Suprapubic skin (tissue), 4 donors: ENCODE data around the gene IQCE. TPM values are rescaled to one million over a fixed set of nuclear protein-coding genes. Genes with fewer than 3 reads are reported as not detected.

Source experiments
- DNase-seq, 2 donors: peaks; one replicate each; pipeline ENCODE4 v3.0.0-alpha.2; 2019; ENCODE audit warnings: low spot score in 2 of 2
- H3K27ac ChIP-seq: fragments of 200-600 bp; sonication (generic); one replicate; pipeline ENCODE4 v1.5.1; 2019
- H3K27me3 ChIP-seq: fragments of 200-600 bp; sonication (generic); one replicate; pipeline ENCODE4 v1.5.1; 2019
- H3K36me3 ChIP-seq: fragments of 200-600 bp; sonication (generic); one replicate; pipeline ENCODE4 v1.5.1; 2019
- H3K4me1 ChIP-seq: fragments of 200-600 bp; sonication (generic); one replicate; pipeline ENCODE4 v1.5.1; 2019
- H3K4me3 ChIP-seq: fragments of 200-600 bp; sonication (generic); one replicate; pipeline ENCODE4 v1.5.1; 2019; ENCODE audit warnings: mild to moderate bottlenecking
- H3K9me3 ChIP-seq: fragments of 200-600 bp; sonication (generic); one replicate; pipeline ENCODE4 v1.5.1; 2019
- CTCF ChIP-seq, 2 donors: fragments of 200-600 bp in 1 of 2; fragments of 450-650 bp in 1 of 2; sonication (generic) in 1 of 2; IDR thresholded peaks; one replicate each; pipeline ENCODE4 v1.5.1; 2016 to 2019; ENCODE audit warnings: antibody characterized with exemption in 2 of 2, mild to moderate bottlenecking in 1 of 2, moderate library complexity in 1 of 2
- EP300 ChIP-seq: sonication (generic); formaldehyde crosslinking; IDR thresholded peaks from one replicate; pipeline ENCODE4 v1.6.1; 2017; ENCODE audit warnings: antibody characterized with exemption
- POLR2A ChIP-seq, 2 donors: fragments of 450-650 bp; IDR thresholded peaks; one replicate each; pipeline ENCODE4 v1.6.1; 2017; ENCODE audit warnings: antibody characterized with exemption in 2 of 2, mild to moderate bottlenecking in 2 of 2, moderate library complexity in 2 of 2
- POLR2AphosphoS5 ChIP-seq, 3 donors: sonication (generic); formaldehyde crosslinking; IDR thresholded peaks; one replicate each; pipeline ENCODE4 v1.6.1; 2017; ENCODE audit warnings: antibody characterized with exemption in 3 of 3
- WGBS: methylation state at CpG from one replicate; pipeline ENCODE4 v1.1.5; 2018; 5-methylcytosine and 5-hydroxymethylcytosine counted together
- total RNA-seq, 4 donors: library from RNA; depleted of rRNA; stranded (reverse); fragments of >200 nt; gene quantifications; one replicate each; pipeline ENCODE4 v1.1.0, GENCODE V29; 2016

The IQCE gene
- total RNA-seq, 4 donors from 2014 or later = 10.1 to 18.8 (median 15.7) TPM

DNA sequence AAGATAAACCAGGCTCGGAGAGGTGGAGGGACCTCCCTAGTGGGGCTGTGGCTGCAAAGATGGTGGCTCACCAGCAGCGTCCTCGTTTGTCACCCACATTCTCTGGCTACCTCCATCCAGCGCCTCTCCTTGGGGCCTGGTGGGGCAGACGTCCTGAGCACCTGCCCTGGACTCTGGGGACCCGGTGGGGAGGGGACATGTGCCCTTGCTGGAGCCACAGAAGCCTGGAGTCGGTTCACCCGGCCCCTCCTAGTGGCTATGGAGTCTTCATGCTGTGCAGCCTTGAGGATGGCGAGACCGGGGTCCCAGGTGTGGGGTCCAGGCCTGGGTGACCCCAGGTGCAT, 87.5 kb downstream of the IQCE start:
- no peak for DNase-seq
- no peak overlapping the region for H3K27ac ChIP-seq
- H3K4me3 ChIP-seq = no peak overlapping the region
- H3K27me3 ChIP-seq = no peaks in the 10 kb centered on the region
- TF ChIP-seq CTCF (IDR thresholded peaks at IDR 0.05) (no peak), POLR2A (IDR thresholded peaks at IDR 0.05) (no peak), EP300 (no peak), POLR2AphosphoS5 (IDR thresholded peaks at IDR 0.05) (no peak)
- H3K9me3 ChIP-seq = no peaks in the 10 kb centered on the region
- H3K4me1 ChIP-seq = peaks cover 26% of the 10 kb centered on the region
- H3K36me3 ChIP-seq = peaks cover 31% of the 10 kb centered on the region
- WGBS = no CpG with 5 or more reads among the region's 10 CpGs

DNA sequence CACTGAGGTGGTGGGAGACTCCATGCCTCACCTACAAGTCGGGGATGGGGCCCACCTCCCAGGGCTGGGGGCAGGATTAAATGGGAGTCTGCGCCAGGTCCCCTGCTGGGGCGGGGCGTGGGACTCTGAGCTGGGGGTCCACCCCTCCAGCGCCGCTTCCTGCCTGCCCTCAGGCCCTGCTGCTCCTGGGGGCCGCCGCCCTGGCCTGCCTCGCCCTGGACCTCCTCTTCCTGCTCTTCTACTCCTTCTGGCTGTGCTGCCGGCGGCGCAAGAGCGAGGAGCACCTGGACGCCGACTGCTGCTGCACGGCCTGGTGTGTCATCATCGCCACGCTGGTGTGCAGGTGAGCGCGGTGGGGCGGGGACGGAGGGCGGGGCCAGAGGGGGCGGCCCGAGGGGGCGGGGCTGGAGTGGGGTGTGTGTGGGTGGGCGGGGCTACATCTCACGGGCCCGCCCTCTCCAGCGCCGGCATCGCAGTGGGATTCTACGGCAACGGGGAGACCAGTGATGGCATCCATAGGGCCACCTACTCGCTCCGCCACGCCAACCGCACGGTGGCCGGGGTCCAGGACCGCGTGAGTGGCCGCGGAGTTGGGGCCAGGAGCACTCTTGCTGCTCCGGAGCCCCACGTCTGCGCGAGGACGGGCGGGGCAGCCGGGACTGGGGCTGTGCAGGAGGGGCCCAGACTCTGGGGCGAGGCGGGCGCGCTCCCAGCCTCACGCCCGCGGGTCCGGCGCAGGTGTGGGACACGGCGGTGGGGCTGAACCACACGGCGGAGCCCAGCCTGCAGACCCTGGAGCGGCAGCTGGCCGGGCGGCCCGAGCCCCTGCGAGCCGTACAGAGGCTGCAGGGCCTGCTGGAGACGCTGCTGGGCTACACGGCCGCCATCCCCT, 88.1 kb downstream of the IQCE start:
- Histone ChIP-seq H3K27me3 (no peaks in the 10 kb centered on the region), H3K36me3 (peaks cover 36% of the 10 kb centered on the region), H3K9me3 (no peaks in the 10 kb centered on the region), H3K4me1 (peaks cover 20% of the 10 kb centered on the region), H3K4me3 (no peak overlapping the region), H3K27ac (no peak overlapping the region)
- TF ChIP-seq CTCF (IDR thresholded peaks at IDR 0.05) (no peak), POLR2A (IDR thresholded peaks at IDR 0.05) (no peak), POLR2AphosphoS5 (IDR thresholded peaks at IDR 0.05) (no peak), EP300 (no peak)
- 83% methylated on average over 24 of the region's 73 CpGs for WGBS
- no peak for DNase-seq

GRCh38 chr7:2647594-2648172, 88.9 kb downstream of the IQCE start:
- H3K4me3 ChIP-seq = no peak overlapping the region
- peaks cover 17% of the 10 kb centered on the region for H3K4me1 ChIP-seq
- DNase-seq = no peak
- no peaks in the 10 kb centered on the region for H3K9me3 ChIP-seq
- no peak for TF ChIP-seq EP300
- no peak for TF ChIP-seq POLR2A (IDR thresholded peaks at IDR 0.05)
- TF ChIP-seq POLR2AphosphoS5 (IDR thresholded peaks at IDR 0.05) = no peak
- no peak for TF ChIP-seq CTCF (IDR thresholded peaks at IDR 0.05)
- no peak overlapping the region for H3K27ac ChIP-seq
- no peaks in the 10 kb centered on the region for H3K27me3 ChIP-seq
- H3K36me3 ChIP-seq = peaks cover 44% of the 10 kb centered on the region
- WGBS = 75% methylated on average over 8 of the region's 15 CpGs

DNA sequence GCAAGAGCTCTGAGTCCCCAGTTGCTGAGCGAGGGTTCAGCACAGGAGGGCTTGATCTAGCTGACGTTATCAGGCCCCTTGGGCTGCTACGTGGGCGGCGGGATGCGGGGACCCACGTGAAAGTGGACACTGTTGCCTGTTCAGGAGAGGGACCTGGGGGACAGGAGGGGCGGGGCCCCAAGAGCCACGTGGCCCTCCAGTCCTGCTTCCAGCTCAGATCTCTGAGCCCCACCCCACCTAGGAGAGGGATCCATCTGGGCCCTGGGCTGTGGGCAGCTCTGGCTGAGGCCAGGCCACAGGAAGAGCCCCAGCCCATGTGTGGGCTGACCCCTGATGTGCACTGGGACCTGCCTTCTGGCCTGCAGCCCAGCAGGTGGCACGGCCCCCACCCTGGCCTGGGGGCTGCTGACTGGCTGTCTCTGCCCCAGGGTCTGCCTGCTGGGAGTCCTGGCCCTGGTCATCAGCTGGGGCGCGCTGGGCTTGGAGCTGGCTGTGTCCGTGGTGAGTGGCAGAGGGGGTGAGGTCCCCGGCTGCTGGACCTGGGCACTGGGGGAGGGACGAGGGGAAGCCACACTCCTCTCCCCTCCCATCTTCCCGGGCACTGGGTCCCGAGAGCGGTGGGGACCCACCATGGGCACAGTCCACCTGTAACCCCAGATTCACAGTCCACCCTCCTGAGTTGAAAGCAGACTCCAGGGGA, 90.5 kb downstream of the IQCE start:
- DNase-seq = no peak
- Histone ChIP-seq H3K9me3 (no peaks in the 10 kb centered on the region), H3K27ac (no peak overlapping the region), H3K27me3 (no peaks in the 10 kb centered on the region), H3K4me3 (no peak overlapping the region), H3K36me3 (peaks cover 50% of the 10 kb centered on the region), H3K4me1 (peaks cover 14% of the 10 kb centered on the region)
- TF ChIP-seq EP300 = no peak
- WGBS = 91% methylated on average over 8 of the region's 18 CpGs

DNA sequence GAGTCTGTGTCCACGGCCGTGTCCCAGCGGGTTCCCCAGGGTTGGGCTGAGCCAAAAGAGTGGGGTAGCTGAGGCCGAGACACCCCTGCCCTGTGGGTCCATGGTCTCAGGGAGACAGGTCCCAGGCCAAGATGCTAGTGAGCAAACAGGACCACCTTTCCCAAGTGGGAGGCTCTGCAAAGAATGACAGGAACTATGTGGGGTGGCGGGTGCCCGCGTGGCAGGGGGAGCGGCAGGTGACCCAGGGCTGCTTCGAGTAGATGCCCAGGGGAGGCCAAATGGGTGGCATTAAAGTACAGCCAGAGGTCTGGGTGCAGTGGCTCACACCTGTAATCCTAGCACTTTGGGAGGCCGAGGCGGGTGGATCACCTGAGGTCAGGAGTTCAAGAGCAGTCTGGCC, 91.2 kb downstream of the IQCE start:
- Histone ChIP-seq H3K27ac (no peak overlapping the region), H3K4me1 (peaks cover 7% of the 10 kb centered on the region), H3K27me3 (no peaks in the 10 kb centered on the region), H3K36me3 (peaks cover 50% of the 10 kb centered on the region), H3K9me3 (no peaks in the 10 kb centered on the region), H3K4me3 (no peak overlapping the region)
- 92% methylated on average over 9 of the region's 11 CpGs for WGBS
- TF ChIP-seq CTCF (IDR thresholded peaks at IDR 0.05) (no peak), EP300 (no peak), POLR2AphosphoS5 (IDR thresholded peaks at IDR 0.05) (no peak), POLR2A (IDR thresholded peaks at IDR 0.05) (no peak)
- no peak for DNase-seq
